ENCODE data around the gene MLEC.

DNA sequence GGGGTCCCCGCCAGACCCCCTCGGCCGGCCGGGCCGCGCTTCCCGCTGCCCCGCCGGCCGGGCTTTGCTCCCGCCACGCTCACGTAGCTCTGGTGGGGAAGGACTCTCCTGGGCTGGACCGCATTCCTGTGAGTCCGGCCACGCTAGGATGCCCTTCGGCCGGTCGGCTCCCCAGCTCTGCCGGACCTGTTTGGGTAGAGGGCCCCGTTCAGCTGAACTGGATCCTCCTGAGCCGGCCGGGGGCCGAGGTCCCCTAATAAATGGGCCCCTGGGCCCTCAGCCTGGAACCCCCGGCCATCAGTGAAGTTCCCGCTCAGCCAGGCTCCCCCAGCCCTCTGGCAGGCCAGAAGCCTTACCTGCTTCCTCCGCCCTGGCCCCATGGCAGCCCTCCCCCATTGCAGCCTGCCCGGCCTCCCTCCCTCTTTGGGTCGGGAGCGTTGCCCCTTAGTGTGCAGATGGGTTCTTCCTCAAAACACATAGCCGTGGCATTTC, 23.9 kb downstream of the MLEC start:
- TF ChIP-seq LEF1 (IDR thresholded peaks at IDR 0.05; ENCODE audit: borderline replicate concordance) (no peak), FOXM1 (IDR thresholded peaks at IDR 0.05; ENCODE audit: borderline replicate concordance) (no peak), SUZ12 (IDR thresholded peaks at IDR 0.05) (no peak), ARNT (IDR thresholded peaks at IDR 0.05) (no peak)

Measured in HEK293T (cell line).